Measurements from ENCODE around the gene SLC35E4.

SLC35E4 gene

GRCh38 chr22:30691204-30691603 lies 55.6 kb downstream of the SLC35E4 start:
- DNase-seq (ENCODE audit: low read depth in 3 of 3): no peak

GRCh38 chr22:30694171-30694639 lies 58.6 kb downstream of the SLC35E4 start:
- DNase-seq (ENCODE audit: low read depth in 3 of 3): peak; percentile 23 to 59 (median 27)

DNA sequence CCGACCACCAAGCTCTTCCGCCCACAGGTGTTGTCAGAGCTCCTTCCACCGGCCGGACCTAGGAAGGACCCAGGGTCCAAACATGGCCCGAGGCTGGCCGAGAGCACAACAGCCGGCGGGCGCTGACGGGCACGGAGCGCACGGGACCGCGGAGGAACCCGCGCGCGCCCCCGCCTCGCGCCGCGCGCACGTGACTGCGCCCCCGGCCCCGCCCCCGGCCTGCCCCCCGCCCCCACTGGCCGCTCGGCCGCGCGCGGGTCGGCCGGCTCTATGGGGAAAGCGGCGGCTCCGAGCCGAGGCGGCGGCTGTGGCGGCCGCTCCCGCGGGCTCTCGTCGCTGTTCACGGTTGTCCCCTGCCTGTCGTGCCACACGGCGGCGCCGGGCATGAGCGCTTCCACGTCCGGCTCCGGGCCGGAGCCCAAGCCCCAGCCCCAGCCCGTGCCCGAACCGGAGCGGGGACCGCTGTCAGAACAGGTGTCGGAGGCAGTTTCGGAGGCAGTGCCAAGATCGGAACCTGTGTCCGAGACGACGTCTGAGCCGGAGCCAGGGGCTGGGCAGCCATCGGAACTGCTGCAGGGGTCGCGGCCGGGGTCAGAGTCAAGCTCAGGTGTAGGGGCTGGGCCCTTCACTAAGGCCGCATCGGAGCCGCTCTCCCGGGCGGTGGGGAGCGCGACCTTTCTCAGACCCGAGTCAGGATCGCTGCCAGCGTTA lies 59.2 kb downstream of the SLC35E4 start, which contains the start of gene OSBP2:
Gene OSBP2, plus strand, starts transcription at position 235 of the 711 bp plus-strand sequence. Its CDS starts 36 bp downstream, at position 271.
- DNase-seq (ENCODE audit: low read depth in 3 of 3): peak in 1 of 3 experiments; percentile 29

DNA sequence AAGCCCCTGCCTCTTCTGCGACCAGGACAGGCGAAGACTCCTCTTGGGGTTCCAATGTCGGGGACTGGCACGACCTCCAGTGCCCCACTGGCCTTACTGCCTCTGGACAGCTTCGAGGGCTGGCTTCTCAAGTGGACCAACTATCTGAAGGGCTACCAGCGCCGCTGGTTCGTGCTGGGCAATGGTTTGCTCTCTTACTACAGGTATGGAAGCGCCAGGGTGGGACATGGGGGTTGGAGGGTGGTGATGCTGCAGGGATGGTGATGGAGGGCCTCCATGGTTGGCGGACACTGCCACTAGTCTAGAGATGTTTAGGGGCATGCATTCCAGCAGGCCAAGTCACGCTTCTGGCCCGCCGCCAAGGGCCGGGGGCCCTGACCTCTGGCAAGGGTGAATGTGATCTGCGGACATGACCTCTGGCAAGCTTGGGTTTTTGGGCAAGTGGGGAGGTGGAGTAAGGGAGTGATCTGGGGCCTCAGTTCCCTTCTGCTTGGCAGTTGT lies 59.8 kb downstream of the SLC35E4 start:
- DNase-seq (ENCODE audit: low read depth in 3 of 3): no peak

DNA sequence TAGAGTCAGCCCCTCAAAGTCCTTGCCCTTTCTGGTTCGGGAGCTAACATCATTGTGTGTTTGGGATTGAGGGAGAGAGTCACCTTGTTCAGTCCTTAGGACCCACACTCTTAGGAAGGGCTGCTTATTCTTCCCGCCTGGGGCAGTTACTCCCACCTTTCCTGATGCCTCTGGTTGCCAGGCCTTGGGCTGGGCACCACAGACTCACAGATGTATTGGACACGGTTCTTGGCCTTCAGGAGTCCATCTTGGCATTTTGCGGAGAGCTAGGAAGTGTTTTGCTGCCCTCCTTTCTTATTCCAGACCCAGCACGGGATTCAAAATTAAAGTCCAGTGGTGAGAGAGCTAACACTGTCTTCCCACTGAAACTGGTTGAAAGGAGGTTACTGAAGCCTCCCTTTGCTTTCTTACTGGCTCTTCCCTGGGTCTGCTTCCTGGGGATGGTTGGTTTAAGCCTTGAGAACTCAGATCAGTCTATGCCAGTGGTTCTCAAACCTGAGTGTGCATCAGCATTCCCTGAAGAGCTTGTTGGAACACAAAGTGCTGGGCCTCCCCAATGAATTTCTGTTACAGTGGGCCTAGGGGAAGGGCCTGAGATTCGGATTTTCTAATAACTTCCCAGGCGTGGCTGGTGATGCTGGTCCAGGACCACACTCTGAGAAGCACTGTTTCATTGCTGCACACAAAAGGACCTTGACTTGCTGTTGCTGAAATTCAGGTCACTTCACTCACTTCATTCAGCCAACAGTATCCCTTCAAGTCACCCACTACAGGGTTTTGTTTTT lies 60.5 kb downstream of the SLC35E4 start:
- DNase-seq (ENCODE audit: low read depth in 3 of 3): no peak
